ENCODE results near the gene OR8G1. TPM values are rescaled to one million over a fixed set of nuclear protein-coding genes. Genes with fewer than 3 reads are reported as not detected.
"Not testable (repeated sequence)": the region's sequence is repeated elsewhere in the genome, so short reads cannot be mapped to it uniquely, and the experiment has no call there.

Gene OR8G1
- total and polyA plus RNA-seq, 9 of the 15 experiments (the other 6 are each of a cell fraction or from before 2014, with no cell fraction given), result 0.03 to 1.4 (median 0.51) TPM; not detected in 1

GRCh38 chr11:124265041-124265440, 24.1 kb downstream of the OR8G1 start (continued):
- TF ChIP-seq REST (IDR thresholded peaks at IDR 0.05; ENCODE audit: borderline replicate concordance), result 0 out of 2 replicates have a peak, but pooled peaks have one; percentile 8
- TF ChIP-seq REST (CRISPR knock-in tag; IDR thresholded peaks at IDR 0.05; ENCODE audit: low read depth); NR2C1 (IDR thresholded peaks at IDR 0.05); NR2C2 (CRISPR knock-in tag; IDR thresholded peaks at IDR 0.05); ATF1 (CRISPR knock-in tag; IDR thresholded peaks at IDR 0.05): not testable (repeated sequence)
- peak; percentile 77 for TF ChIP-seq C11orf30 (IDR thresholded peaks at IDR 0.05; ENCODE audit: low read depth)
- peak; percentile 34; the same call in 1 of the 2 replicates for TF ChIP-seq NR2C1 (tag; IDR thresholded peaks at IDR 0.05)
- TF ChIP-seq NR2C2 (tag; IDR thresholded peaks at IDR 0.05), result peak; percentile 66
- TF ChIP-seq ATF1 (tag; IDR thresholded peaks at IDR 0.05), result 0 out of 2 replicates have a peak, but pooled peaks have one; percentile 20
- peak; percentile 70 for TF ChIP-seq ZNF316 (IDR thresholded peaks at IDR 0.05)
- TF ChIP-seq FOSL1 (tag; conservative IDR thresholded peaks at IDR 0.05), result peak; percentile 63
- TF ChIP-seq CTBP1 (IDR thresholded peaks at IDR 0.05; ENCODE audit: borderline replicate concordance), result peak; percentile 76
- 0 out of 2 replicates have a peak, but pooled peaks have one; percentile 32 for TF ChIP-seq SOX6 (IDR thresholded peaks at IDR 0.05)
- TF ChIP-seq ZNF592 (IDR thresholded peaks at IDR 0.05), result peak; percentile 27; the same call in 1 of the 2 replicates
- TF ChIP-seq BACH1 (tag; IDR thresholded peaks at IDR 0.05), result peak; percentile 78; the same call in 1 of the 2 replicates
- 0 out of 2 replicates have a peak, but pooled peaks have one; percentile 21 for TF ChIP-seq PTRF (tag; IDR thresholded peaks at IDR 0.05)

All from K562 (cell line).